ENCODE results near the gene DNTTIP2.

Gene DNTTIP2

GRCh38 chr1:93909146-93910050 is 30.4 kb upstream of the DNTTIP2 start, which contains the start of gene GCLM:
Gene GCLM, minus strand, starts transcription at chr1:93909430. Its CDS starts 267 bp downstream, at chr1:93909163.
- DNase-seq (ENCODE audit: extremely low spot score) = peak; percentile 93

GRCh38 chr1:93908394-93909145 is 29.6 kb upstream of the DNTTIP2 start:
- TF ChIP-seq CTCF (IDR thresholded peaks at IDR 0.05; ENCODE audit: control extremely low read depth, extremely low read depth, low read depth, missing control alignments) = no peak
- ChIA-PET POLR2A (no interaction called here), CTCF (interaction anchor here (0.6 to 2.2 kb wide), 15 partner anchors 8 to 301 kb away, joined by 3 to 14 read pairs (median 4); partner anchors contain the start of gene DNTTIP2)
- DNase-seq (ENCODE audit: extremely low spot score) = peak; percentile 45

More at GRCh38 chr1:93909146-93910050, 30.4 kb upstream of the DNTTIP2 start, which contains the start of gene GCLM:
- POLR2A ChIA-PET = no interaction called here
- CTCF ChIA-PET = interaction anchor here (0.6 to 2.2 kb wide), 23 partner anchors 9 to 506 kb away, joined by 3 to 14 read pairs (median 4); partner anchors contain the start of gene DNTTIP2
- TF ChIP-seq CTCF (IDR thresholded peaks at IDR 0.05; ENCODE audit: control extremely low read depth, extremely low read depth, low read depth, missing control alignments) = peak; percentile 97

- ChIA-PET POLR2A (no interaction called here), CTCF (interaction anchor here (1.0 kb wide), 1 partner anchor 20 kb away, joined by 4 read pairs; no protein-coding TSS in a partner anchor)
- no peak for DNase-seq (ENCODE audit: extremely low spot score)
- TF ChIP-seq CTCF (IDR thresholded peaks at IDR 0.05; ENCODE audit: control extremely low read depth, extremely low read depth, low read depth, missing control alignments) = no peak
Measured at GRCh38 chr1:93907718-93908117, 28.7 kb upstream of the DNTTIP2 start.

GRCh38 chr1:93906480-93906879 is 27.5 kb upstream of the DNTTIP2 start:
- no peak for TF ChIP-seq CTCF (IDR thresholded peaks at IDR 0.05; ENCODE audit: control extremely low read depth, extremely low read depth, low read depth, missing control alignments)
- ChIA-PET CTCF (no interaction called here), POLR2A (no interaction called here)
- no peak for DNase-seq (ENCODE audit: extremely low spot score)

GRCh38 chr1:93905734-93906133 is 26.7 kb upstream of the DNTTIP2 start:
- ChIA-PET CTCF (no interaction called here), POLR2A (no interaction called here)
- DNase-seq (ENCODE audit: extremely low spot score) = no peak
- TF ChIP-seq CTCF (IDR thresholded peaks at IDR 0.05; ENCODE audit: control extremely low read depth, extremely low read depth, low read depth, missing control alignments) = no peak

- TF ChIP-seq CTCF (IDR thresholded peaks at IDR 0.05; ENCODE audit: control extremely low read depth, extremely low read depth, low read depth, missing control alignments) = no peak
- ChIA-PET POLR2A (no interaction called here), CTCF (no interaction called here)
- DNase-seq (ENCODE audit: extremely low spot score) = no peak
Measured at GRCh38 chr1:93905051-93905450, 26.0 kb upstream of the DNTTIP2 start.

Data from GM10248 (cell line).